H1 (cell line): ENCODE data around the gene MEDAG. TPM values are rescaled to one million over a fixed set of nuclear protein-coding genes. Genes with fewer than 3 reads are reported as not detected.

Source experiments
- CTCF ChIA-PET: fragments of 300-600 bp; sonication (Branson Sonifier 250); formaldehyde crosslinking; loops from one replicate; lab custom pipeline; 2021; ENCODE audit not compliant: partially characterized antibody; lab: Charles Lee
- POLR2A ChIA-PET: fragments of 300-600 bp; sonication (Branson Sonifier 250); formaldehyde crosslinking; loops from one replicate; lab custom pipeline; 2021; ENCODE audit warnings: inconsistent platforms; ENCODE audit not compliant: partially characterized antibody; lab: Charles Lee
- DNase-seq, 2 experiments: peaks; one replicate each; pipeline versions ENCODE4 v3.0.0 to v3.0.0-alpha.2; 2010 to 2022; ENCODE audit warnings: low spot score in 2 of 2, low read depth in 1 of 2, mixed read lengths in 1 of 2
- FAIRE-seq: peaks from 2 replicates; lab custom pipeline; 2011; peaks lifted over from hg19 to GRCh38; lab: Jason Lieb, UNC
- H2AFZ ChIP-seq: 2 replicates; pipeline ENCODE4 v1.8.1; 2012; ENCODE audit warnings: low read length, inconsistent platforms
- H2AK5ac ChIP-seq: 2 replicates; pipeline ENCODE4 v1.6.1; 2013; ENCODE audit warnings: low read depth, low read length
- H2BK120ac ChIP-seq: replicated peaks from 2 replicates; pipeline ENCODE3; 2013; ENCODE audit warnings: low read depth, low read length, inconsistent platforms
- H2BK12ac ChIP-seq: 2 replicates; pipeline ENCODE4 v1.6.1; 2013; ENCODE audit warnings: low read depth, low read length
- H2BK15ac ChIP-seq: 2 replicates; pipeline ENCODE4 v1.6.1; 2013; ENCODE audit warnings: low read length
- H2BK20ac ChIP-seq: 2 replicates; pipeline ENCODE4 v1.6.1; 2013; ENCODE audit warnings: low read length
- H2BK5ac ChIP-seq: 2 replicates; pipeline ENCODE4 v1.6.1; 2013; ENCODE audit warnings: low read depth, low read length
- H3K14ac ChIP-seq: 2 replicates; pipeline ENCODE4 v1.6.1; 2013; ENCODE audit warnings: inconsistent platforms; ENCODE audit not compliant: insufficient read length
- H3K18ac ChIP-seq: 2 replicates; pipeline ENCODE4 v1.6.1; 2013; ENCODE audit warnings: low read length; ENCODE audit errors: extremely low read depth
- H3K23ac ChIP-seq: 2 replicates; pipeline ENCODE4 v1.6.1; 2013; ENCODE audit warnings: inconsistent platforms; ENCODE audit not compliant: insufficient read length
- H3K23me2 ChIP-seq: 2 replicates; pipeline ENCODE4 v1.6.1; 2013; ENCODE audit warnings: low read depth, low read length
- H3K27ac ChIP-seq: 2 replicates; pipeline ENCODE4 v1.6.1; 2011; ENCODE audit warnings: low read depth, low read length, inconsistent platforms
- H3K27me3 ChIP-seq, 4 experiments: replicated peaks in 1 of 4; 1 replicate in 1 of 4; 2 replicates in 3 of 4; pipeline versions ENCODE4 v1.6.1 to v1.8.1; 2011 to 2013; ENCODE audit warnings: low read length in 3 of 4, mild to moderate bottlenecking in 3 of 4, inconsistent platforms in 2 of 4, mixed read lengths in 2 of 4, moderate library complexity in 1 of 4; ENCODE audit not compliant: control insufficient read depth in 3 of 4, insufficient read depth in 3 of 4; ENCODE audit errors: extremely low read depth in 1 of 4
- H3K36me3 ChIP-seq, 4 experiments: 2 replicates each; pipeline versions ENCODE4 v1.6.1 to v1.8.1; 2011 to 2013; ENCODE audit warnings: mild to moderate bottlenecking in 4 of 4, low read length in 3 of 4, moderate library complexity in 2 of 4, control low read depth in 1 of 4, inconsistent platforms in 1 of 4; ENCODE audit not compliant: insufficient read depth in 4 of 4, control insufficient read depth in 2 of 4
- H3K4ac ChIP-seq: replicated peaks from 2 replicates; pipeline ENCODE3; 2013; ENCODE audit warnings: low read length, low read depth, mixed read lengths, inconsistent platforms; ENCODE audit not compliant: insufficient read length
- H3K4me1 ChIP-seq, 4 experiments: replicated peaks in 1 of 4; 1 replicate in 1 of 4; 2 replicates in 3 of 4; pipeline versions ENCODE4 v1.6.1 to v1.8.1; 2011 to 2013; ENCODE audit warnings: low read length in 3 of 4, inconsistent platforms in 2 of 4, mixed read lengths in 1 of 4; ENCODE audit not compliant: insufficient read depth in 4 of 4, control insufficient read depth in 3 of 4
- H3K4me2 ChIP-seq, 2 experiments: 2 replicates each; pipeline versions ENCODE4 v1.6.1 to v1.8.1; 2011 to 2013; ENCODE audit warnings: low read depth in 2 of 2, low read length in 2 of 2, control low read depth in 1 of 2, inconsistent platforms in 1 of 2, mild to moderate bottlenecking in 1 of 2; ENCODE audit not compliant: insufficient read depth in 1 of 2
- H3K4me3 ChIP-seq, 4 experiments: fragments of 200-600, 300-600 bp in 1 of 4; sonication (generic), shearing (Covaris generic), sonication (Bioruptor Twin) in 1 of 4; 2 replicates each; pipeline versions ENCODE4 v1.5.1 to v1.8.1; 2011 to 2016; ENCODE audit warnings: low read length in 4 of 4, low read depth in 3 of 4, control low read depth in 2 of 4, inconsistent platforms in 2 of 4, mild to moderate bottlenecking in 2 of 4, mixed read lengths in 1 of 4, moderate library complexity in 1 of 4; ENCODE audit not compliant: insufficient read depth in 2 of 4; ENCODE audit errors: extremely low read depth in 1 of 4
- H3K56ac ChIP-seq: replicated peaks from 2 replicates; pipeline ENCODE3; 2013; ENCODE audit warnings: low read depth, mild to moderate bottlenecking, mixed read lengths, low read length, inconsistent platforms; ENCODE audit not compliant: insufficient read length
- H3K79me1 ChIP-seq: 2 replicates; pipeline ENCODE4 v1.6.1; 2013; ENCODE audit warnings: low read depth, low read length, control low read depth
- H3K79me2 ChIP-seq, 2 experiments: 2 replicates each; pipeline versions ENCODE4 v1.6.1 to v1.8.1; 2012 to 2013; ENCODE audit warnings: low read length in 2 of 2, mild to moderate bottlenecking in 2 of 2, inconsistent platforms in 1 of 2; ENCODE audit not compliant: insufficient read depth in 2 of 2, control insufficient read depth in 1 of 2
- H3K9ac ChIP-seq, 4 experiments: replicated peaks in 1 of 4; 1 replicate in 1 of 4; 2 replicates in 3 of 4; pipeline versions ENCODE4 v1.6.1 to v1.8.1; 2011 to 2013; ENCODE audit warnings: low read depth in 3 of 4, low read length in 3 of 4, control low read depth in 2 of 4, mild to moderate bottlenecking in 2 of 4, moderate library complexity in 2 of 4, inconsistent platforms in 1 of 4; ENCODE audit errors: extremely low read depth in 1 of 4
- H3K9me3 ChIP-seq, 2 experiments: 2 replicates each; pipeline versions ENCODE4 v1.6.1 to v1.8.1; 2012 to 2013; ENCODE audit warnings: mild to moderate bottlenecking in 2 of 2, moderate library complexity in 2 of 2, control low read depth in 1 of 2, inconsistent platforms in 1 of 2, low read depth in 1 of 2, low read length in 1 of 2, mixed read lengths in 1 of 2; ENCODE audit not compliant: insufficient read depth in 2 of 2
- H4K20me1 ChIP-seq, 2 experiments: replicated peaks in 1 of 2; 2 replicates each; pipeline versions ENCODE3 to v1.8.1; 2011 to 2013; ENCODE audit warnings: inconsistent platforms in 2 of 2, low read length in 2 of 2, mild to moderate bottlenecking in 1 of 2; ENCODE audit not compliant: insufficient read depth in 2 of 2, control insufficient read depth in 1 of 2
- H4K5ac ChIP-seq: 2 replicates; pipeline ENCODE4 v1.6.1; 2013; ENCODE audit warnings: low read length, low read depth, mixed read lengths, inconsistent platforms; ENCODE audit not compliant: insufficient read length
- H4K8ac ChIP-seq: 2 replicates; pipeline ENCODE4 v1.8.0; 2013; ENCODE audit warnings: mild to moderate bottlenecking, moderate library complexity, low read length, inconsistent platforms; ENCODE audit not compliant: insufficient read depth; ENCODE audit errors: extremely low read depth
- H4K91ac ChIP-seq: replicated peaks from 2 replicates; pipeline ENCODE3; 2013; ENCODE audit warnings: low read length, mixed read lengths, inconsistent platforms; ENCODE audit not compliant: insufficient read length
- EGR1 ChIP-seq: IDR thresholded peaks from 2 replicates; pipeline ENCODE4 v1.6.1; 2011; ENCODE audit warnings: low read depth, low read length, borderline replicate concordance
- GTF2F1 ChIP-seq: IDR thresholded peaks from 2 replicates; pipeline ENCODE4 v1.6.1; 2012; ENCODE audit warnings: low read depth, low read length, improper control_type of control experiment, borderline replicate concordance
- KDM4A ChIP-seq: IDR thresholded peaks from one replicate; pipeline ENCODE4 v1.7.1; 2012; ENCODE audit warnings: low read depth, mild to moderate bottlenecking, moderate library complexity, low read length, inconsistent platforms; ENCODE audit not compliant: severe bottlenecking
- MAX ChIP-seq: IDR thresholded peaks from 2 replicates; pipeline ENCODE4 v1.6.1; 2012; ENCODE audit warnings: inconsistent platforms
- SP1 ChIP-seq: IDR thresholded peaks from 2 replicates; pipeline ENCODE4 v1.6.1; 2011; ENCODE audit warnings: low read depth, low read length
- TCF12 ChIP-seq: IDR thresholded peaks from 2 replicates; pipeline ENCODE4 v1.6.1; 2011; ENCODE audit warnings: low read depth, mild to moderate bottlenecking, low read length
- WGBS, 2 experiments: shearing (Covaris generic) in 1 of 2; methylation state at CpG; one replicate each; pipeline versions ENCODE4 v1.1.6 to v1.1.7; 2013 to 2015; ENCODE audit warnings: low lambda C conversion rate in 2 of 2, mixed read lengths in 2 of 2, inconsistent platforms in 1 of 2, low coverage in 1 of 2, missing lambda C conversion rate in 1 of 2; ENCODE audit not compliant: insufficient replicate concordance in 2 of 2, insufficient coverage in 1 of 2, insufficient read length in 1 of 2; ENCODE audit errors: extremely low coverage in 1 of 2, missing lambda C conversion rate in 1 of 2; 5-methylcytosine and 5-hydroxymethylcytosine counted together
- polyA plus RNA-seq, 7 experiments: library from polyadenylated mRNA; depleted of rRNA in 3 of 7; stranded (reverse) in 5 of 7; unstranded in 2 of 7; fragments of >200 nt in 5 of 7; fragments of 200-250 nt in 2 of 7; gene quantifications; 1 replicate in 5 of 7; 2 replicates in 1 of 7; 4 replicates in 1 of 7; pipeline versions ENCODE4 v1.2.1 to v1.2.3, GENCODE V29; 2011 to 2013; ENCODE audit warnings: missing spikeins in 2 of 7, mixed read lengths in 2 of 7
- total RNA-seq: library from RNA; stranded (reverse); fragmentation: NEBNext Ultra II Directional; extraction: Animal tissue kit (Norgen Biotek cat#: 25700); gene quantifications from 2 replicates; pipeline ENCODE4 v1.2.1, GENCODE V29; 2021

The MEDAG gene
- total and polyA plus RNA-seq, 2 of the 8 experiments (the other 6 are each of a cell fraction or from before 2014, with no cell fraction given) = 2.1 to 3.1 TPM

GRCh38 chr13:30906411-30907051 lies 460 bp downstream of the MEDAG start:
- H2BK20ac ChIP-seq = no peak overlapping the region
- 0 out of 2 replicates have a peak overlapping the region, but pooled peaks have one; percentile 5 for H2BK12ac ChIP-seq
- H3K79me2 ChIP-seq = no peaks in the 10 kb centered on the region
- H3K9me3 ChIP-seq = no peaks in the 10 kb centered on the region
- H2AFZ ChIP-seq = no peak overlapping the region
- peak overlapping the region; percentile 13 to 83; a peak in 3 of 4 replicates for H3K4me2 ChIP-seq
- H3K9ac ChIP-seq = no peak overlapping the region
- no peak overlapping the region; the same call in 1 of the 2 replicates for H3K18ac ChIP-seq
- TF ChIP-seq SP1 = no peak
- no peak for TF ChIP-seq GTF2F1
- TF ChIP-seq MAX = no peak
- TF ChIP-seq EGR1 = no peak
- TF ChIP-seq TCF12 = no peak
- peak; percentile 24 for TF ChIP-seq KDM4A
- H2BK15ac ChIP-seq = no peak overlapping the region
- no peaks in the 10 kb centered on the region for H4K20me1 ChIP-seq
- H3K23me2 ChIP-seq = peaks cover 12% of the 10 kb centered on the region
- H3K23ac ChIP-seq = no peak overlapping the region
- H3K79me1 ChIP-seq = no peaks in the 10 kb centered on the region
- no peak overlapping the region for H2BK5ac ChIP-seq
- POLR2A ChIA-PET = interaction anchor here (1.0 to 1.1 kb wide), 2 partner anchors 22 to 43 kb away, joined by 3 to 4 read pairs; no protein-coding TSS in a partner anchor
- H3K4me1 ChIP-seq = no peaks in the 10 kb centered on the region
- FAIRE-seq (no peak), DNase-seq (peak in 1 of 2 experiments; percentile 55)
- no peak overlapping the region for H2BK120ac ChIP-seq
- H3K36me3 ChIP-seq = no peaks in the 10 kb centered on the region
- no peak overlapping the region for H2AK5ac ChIP-seq
- H4K8ac ChIP-seq = peak overlapping the region; percentile 42; the same call in 1 of the 2 replicates
- no peak overlapping the region for H3K4ac ChIP-seq
- WGBS, 2 experiments = 87% methylated on average over 32 of the region's 60 CpGs; no CpG with 5 or more reads in 1 of the 2 experiments
- H4K91ac ChIP-seq = no peak overlapping the region
- CTCF ChIA-PET = interaction anchor here (0.9 to 2.8 kb wide), 8 partner anchors 14 to 137 kb away, joined by 3 to 17 read pairs (median 4); no protein-coding TSS in a partner anchor
- no peak overlapping the region for H4K5ac ChIP-seq
- H3K4me3 ChIP-seq = peak overlapping the region in 2 of 4 experiments; percentile 28 to 42; a peak in 3 of 8 replicates
- H3K27ac ChIP-seq = no peak overlapping the region
- H3K14ac ChIP-seq = no peak overlapping the region
- peaks cover 0 to 14% (median 1%) of the 10 kb centered on the region in 4 experiments; a peak in 3 of 7 replicates for H3K27me3 ChIP-seq
- H3K56ac ChIP-seq = no peak overlapping the region
